WERI-Rb-1 (cell line): Measurements from ENCODE around the gene CDH24.
A peak's percentile ranks its signal among the peaks of the same experiment; 100 is the strongest.

Experiments used
- DNase-seq: peaks from one replicate; pipeline ENCODE4 v3.0.0-alpha.2; 2020
- H3K27ac ChIP-seq: fragments of 250-450 bp; sonication (Bioruptor Pico); 2 replicates; pipeline ENCODE4 v1.5.1; 2020; ENCODE audit warnings: mild to moderate bottlenecking, moderate library complexity
- H3K27me3 ChIP-seq: fragments of 250-450 bp; sonication (Bioruptor Pico); 2 replicates; pipeline ENCODE4 v1.5.1; 2021; ENCODE audit warnings: mild to moderate bottlenecking, low read depth, moderate library complexity; ENCODE audit not compliant: insufficient read depth, severe bottlenecking
- H3K36me3 ChIP-seq: fragments of 250-450 bp; sonication (Bioruptor Pico); 2 replicates; pipeline ENCODE4 v1.5.1; 2020; ENCODE audit warnings: mild to moderate bottlenecking, moderate library complexity
- H3K4me3 ChIP-seq: 2 replicates; pipeline ENCODE4 v1.5.1; 2011; ENCODE audit warnings: low read depth, mild to moderate bottlenecking, control low read depth, low read length
- H3K9me3 ChIP-seq: fragments of 250-450 bp; sonication (Bioruptor Pico); 2 replicates; pipeline ENCODE4 v1.5.1; 2021; ENCODE audit warnings: mild to moderate bottlenecking, moderate library complexity; ENCODE audit not compliant: severe bottlenecking
- TF ChIP-seq, protein P1 (sequence below): IDR thresholded peaks from 2 replicates; pipeline ENCODE4 v1.5.1; 2011; ENCODE audit warnings: low read depth, mild to moderate bottlenecking, control low read depth, inconsistent platforms, low read length

Gene CDH24

DNA sequence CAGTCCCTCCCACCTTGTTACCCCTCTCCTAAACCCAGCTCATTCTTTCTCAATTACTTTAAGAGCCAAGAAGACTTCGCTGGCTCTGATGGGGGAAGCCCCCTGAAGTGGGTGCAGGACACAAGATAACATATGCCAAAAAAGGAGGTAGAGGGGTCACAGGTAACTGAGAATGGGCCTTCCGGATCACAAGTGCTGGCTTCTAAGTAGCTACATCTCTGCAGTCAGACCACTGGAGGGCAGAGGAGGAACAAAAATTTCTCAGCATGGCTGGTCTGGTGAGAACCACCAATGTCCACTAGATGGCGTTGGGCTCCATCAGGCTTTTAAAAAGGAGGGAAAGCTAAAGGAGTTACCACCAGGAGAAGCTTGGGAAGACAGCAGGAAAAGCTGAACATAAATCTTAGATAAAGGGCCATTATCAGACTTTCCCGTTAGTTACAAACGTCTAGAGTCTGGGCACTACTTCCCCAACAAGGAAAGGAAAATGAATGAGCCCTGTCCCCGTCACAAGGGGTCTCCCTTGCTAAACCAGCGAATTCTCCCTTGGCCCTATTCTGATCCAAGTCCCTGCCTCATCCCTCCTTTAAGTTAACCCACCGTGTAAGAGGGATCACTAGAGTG is 11.6 kb upstream of the CDH24 start:
- Histone ChIP-seq H3K9me3 (no peaks in the 10 kb centered on the region), H3K27me3 (no peaks in the 10 kb centered on the region), H3K27ac (peak overlapping the region; percentile 67), H3K4me3 (no peak overlapping the region), H3K36me3 (peaks cover 65% of the 10 kb centered on the region)
- peak; percentile 88 for DNase-seq
- TF ChIP-seq, protein P1, sequence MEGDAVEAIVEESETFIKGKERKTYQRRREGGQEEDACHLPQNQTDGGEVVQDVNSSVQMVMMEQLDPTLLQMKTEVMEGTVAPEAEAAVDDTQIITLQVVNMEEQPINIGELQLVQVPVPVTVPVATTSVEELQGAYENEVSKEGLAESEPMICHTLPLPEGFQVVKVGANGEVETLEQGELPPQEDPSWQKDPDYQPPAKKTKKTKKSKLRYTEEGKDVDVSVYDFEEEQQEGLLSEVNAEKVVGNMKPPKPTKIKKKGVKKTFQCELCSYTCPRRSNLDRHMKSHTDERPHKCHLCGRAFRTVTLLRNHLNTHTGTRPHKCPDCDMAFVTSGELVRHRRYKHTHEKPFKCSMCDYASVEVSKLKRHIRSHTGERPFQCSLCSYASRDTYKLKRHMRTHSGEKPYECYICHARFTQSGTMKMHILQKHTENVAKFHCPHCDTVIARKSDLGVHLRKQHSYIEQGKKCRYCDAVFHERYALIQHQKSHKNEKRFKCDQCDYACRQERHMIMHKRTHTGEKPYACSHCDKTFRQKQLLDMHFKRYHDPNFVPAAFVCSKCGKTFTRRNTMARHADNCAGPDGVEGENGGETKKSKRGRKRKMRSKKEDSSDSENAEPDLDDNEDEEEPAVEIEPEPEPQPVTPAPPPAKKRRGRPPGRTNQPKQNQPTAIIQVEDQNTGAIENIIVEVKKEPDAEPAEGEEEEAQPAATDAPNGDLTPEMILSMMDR, result peak; percentile 92

DNA sequence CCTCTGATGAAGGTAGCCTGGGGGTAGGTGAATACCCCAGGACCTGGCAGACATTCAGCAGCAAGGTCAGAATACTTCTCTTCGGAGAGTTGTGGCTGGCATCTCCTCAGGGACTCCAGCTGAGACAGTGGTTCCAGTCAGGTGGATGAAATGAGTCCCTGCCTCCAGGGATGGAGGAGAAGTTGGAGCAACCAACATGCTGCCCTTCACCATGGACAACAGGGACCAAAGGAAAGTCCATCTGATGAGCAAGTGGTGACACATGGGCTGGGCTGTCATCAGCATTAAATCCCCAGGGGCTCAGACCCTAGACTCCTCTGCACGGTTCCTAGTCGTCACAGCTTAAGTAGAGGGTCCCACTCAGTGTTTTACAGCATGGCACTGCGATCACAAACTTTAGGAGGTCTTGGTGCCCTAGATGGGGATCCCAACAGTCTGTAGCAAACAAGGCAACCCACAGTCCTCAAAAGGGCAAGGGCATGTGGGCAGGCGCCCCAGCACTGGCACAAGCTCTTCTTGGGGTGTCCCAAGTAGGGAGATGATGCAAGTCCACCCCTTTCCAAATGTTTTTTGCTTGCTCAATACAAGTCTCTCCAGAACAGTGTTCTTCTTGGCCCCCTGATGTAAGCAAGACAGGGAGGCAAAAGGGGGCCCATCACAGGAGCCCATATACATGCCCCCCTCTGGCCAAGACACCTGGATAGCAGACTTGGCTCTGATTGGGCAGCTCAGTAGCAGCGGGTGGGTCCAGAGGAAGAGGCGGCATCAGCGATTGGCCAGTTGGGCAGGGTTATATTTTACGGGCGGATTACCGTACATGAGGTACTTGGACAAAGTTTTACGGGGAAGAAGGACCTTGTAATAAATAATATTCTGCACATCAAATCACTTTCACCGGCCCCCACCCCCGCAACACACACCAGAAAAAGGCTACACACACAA is 10.8 kb upstream of the CDH24 start:
- Histone ChIP-seq H3K36me3 (peaks cover 68% of the 10 kb centered on the region), H3K4me3 (no peak overlapping the region), H3K27ac (no peak overlapping the region), H3K9me3 (no peaks in the 10 kb centered on the region), H3K27me3 (no peaks in the 10 kb centered on the region)
- TF ChIP-seq, protein P1, result no peak
- DNase-seq, result no peak

DNA sequence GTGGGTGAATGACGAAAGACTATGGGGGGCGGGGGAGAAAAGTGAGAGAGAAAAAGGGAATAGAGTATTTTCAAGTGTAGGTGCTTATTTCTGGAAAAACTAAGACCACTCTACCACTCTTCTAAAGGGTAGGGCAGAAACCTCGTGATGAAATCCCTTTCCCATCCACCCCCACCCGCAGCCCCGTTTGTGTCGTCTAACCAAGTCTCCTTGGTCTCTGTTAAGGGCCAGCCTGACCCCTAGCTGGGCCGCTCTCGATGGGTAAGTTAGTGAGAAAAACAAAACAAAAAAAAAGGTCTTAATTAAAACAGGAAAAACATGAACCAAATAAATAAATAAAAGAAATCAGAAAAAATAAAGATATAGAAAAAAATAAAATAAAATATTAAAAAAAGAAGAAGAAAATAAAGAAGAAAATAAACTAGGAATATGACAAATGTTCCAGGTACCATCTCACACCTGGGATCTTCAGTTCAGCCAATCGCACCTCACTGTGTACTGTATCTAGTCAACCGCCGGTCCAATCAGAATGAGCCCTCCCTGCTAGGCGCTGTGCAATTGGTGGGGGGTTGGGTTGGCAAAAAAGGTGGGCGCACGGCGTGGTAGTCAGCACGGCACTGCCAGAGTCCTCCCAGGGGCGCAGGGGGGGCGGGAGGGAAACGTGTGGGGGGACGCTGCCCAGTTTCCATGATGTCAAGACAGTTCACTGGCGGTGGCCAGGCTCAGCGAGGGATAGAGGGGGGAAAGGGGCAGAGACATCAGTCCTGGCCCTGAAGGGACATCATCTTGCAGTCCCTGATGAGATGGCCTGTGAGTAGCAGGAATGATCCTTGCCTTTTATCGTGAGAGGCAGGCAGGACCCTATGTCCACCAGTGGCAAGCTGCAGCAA is 9.8 kb upstream of the CDH24 start:
- Histone ChIP-seq H3K36me3 (peaks cover 73% of the 10 kb centered on the region), H3K27ac (no peak overlapping the region), H3K27me3 (no peaks in the 10 kb centered on the region), H3K9me3 (no peaks in the 10 kb centered on the region), H3K4me3 (no peak overlapping the region)
- TF ChIP-seq, protein P1, result no peak
- no peak for DNase-seq

DNA sequence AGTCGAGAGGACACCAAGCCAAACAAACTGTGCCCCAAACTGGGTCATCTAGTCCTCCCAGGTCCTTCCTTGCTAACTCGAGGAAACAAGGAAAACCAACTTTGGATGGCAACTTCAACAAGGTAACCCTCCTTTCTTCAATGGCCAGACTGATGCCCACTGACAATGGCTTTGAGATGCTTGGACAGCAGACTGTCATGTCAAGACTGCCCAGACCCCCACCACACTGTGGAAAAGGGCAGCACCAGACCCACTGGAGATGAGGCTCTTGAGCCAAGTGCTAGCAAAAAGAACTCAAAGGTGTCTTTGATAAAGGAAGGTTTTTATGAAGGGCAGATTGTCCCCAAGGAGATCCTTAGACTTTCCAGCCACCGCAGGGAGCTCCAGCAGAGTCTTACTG is 9.0 kb upstream of the CDH24 start:
- H3K27me3 ChIP-seq, result no peaks in the 10 kb centered on the region
- H3K36me3 ChIP-seq, result peaks cover 78% of the 10 kb centered on the region
- H3K27ac ChIP-seq, result no peak overlapping the region
- no peak overlapping the region for H3K4me3 ChIP-seq
- DNase-seq, result no peak
- TF ChIP-seq, protein P1, result no peak
- no peaks in the 10 kb centered on the region for H3K9me3 ChIP-seq

DNA sequence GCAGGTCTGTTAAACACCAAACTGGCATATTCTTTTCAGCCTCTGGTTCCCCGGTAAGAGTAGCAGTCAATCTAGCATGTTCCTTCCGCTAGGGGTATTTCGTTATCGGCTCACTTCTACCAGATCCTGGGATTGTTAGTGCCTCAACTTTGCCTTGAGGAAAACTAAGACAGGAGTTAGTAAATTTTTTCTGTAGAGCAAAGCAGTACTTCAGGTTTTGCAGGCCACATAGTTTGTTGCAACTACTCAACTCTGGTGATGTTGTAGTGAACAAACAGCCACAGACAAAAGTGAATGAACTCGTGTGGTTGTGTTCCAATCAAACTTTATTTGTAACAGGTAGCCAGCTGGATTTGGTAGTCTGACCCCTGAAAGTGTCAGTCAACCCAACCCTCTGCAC is 6.3 kb upstream of the CDH24 start:
- H3K9me3 ChIP-seq, result no peaks in the 10 kb centered on the region
- H3K4me3 ChIP-seq, result no peak overlapping the region
- no peak overlapping the region for H3K27ac ChIP-seq
- TF ChIP-seq, protein P1, result no peak
- no peaks in the 10 kb centered on the region for H3K27me3 ChIP-seq
- H3K36me3 ChIP-seq, result peaks cover 92% of the 10 kb centered on the region
- DNase-seq, result no peak
